HG03175 (cell line): ENCODE measurements around the gene SCT.
"Not testable (repeated sequence)": the region's sequence is repeated elsewhere in the genome, so short reads cannot be mapped to it uniquely, and the experiment has no call there.

ENCODE experiments used
- ATAC-seq: cut with Tn5 transposase; IDR thresholded peaks from one replicate; pipeline ENCODE4 v1.9.1; 2021; ENCODE audit warnings: mild to moderate bottlenecking, moderate library complexity; ENCODE audit not compliant: unreplicated experiment

Gene SCT, protein sequence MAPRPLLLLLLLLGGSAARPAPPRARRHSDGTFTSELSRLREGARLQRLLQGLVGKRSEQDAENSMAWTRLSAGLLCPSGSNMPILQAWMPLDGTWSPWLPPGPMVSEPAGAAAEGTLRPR

DNA sequence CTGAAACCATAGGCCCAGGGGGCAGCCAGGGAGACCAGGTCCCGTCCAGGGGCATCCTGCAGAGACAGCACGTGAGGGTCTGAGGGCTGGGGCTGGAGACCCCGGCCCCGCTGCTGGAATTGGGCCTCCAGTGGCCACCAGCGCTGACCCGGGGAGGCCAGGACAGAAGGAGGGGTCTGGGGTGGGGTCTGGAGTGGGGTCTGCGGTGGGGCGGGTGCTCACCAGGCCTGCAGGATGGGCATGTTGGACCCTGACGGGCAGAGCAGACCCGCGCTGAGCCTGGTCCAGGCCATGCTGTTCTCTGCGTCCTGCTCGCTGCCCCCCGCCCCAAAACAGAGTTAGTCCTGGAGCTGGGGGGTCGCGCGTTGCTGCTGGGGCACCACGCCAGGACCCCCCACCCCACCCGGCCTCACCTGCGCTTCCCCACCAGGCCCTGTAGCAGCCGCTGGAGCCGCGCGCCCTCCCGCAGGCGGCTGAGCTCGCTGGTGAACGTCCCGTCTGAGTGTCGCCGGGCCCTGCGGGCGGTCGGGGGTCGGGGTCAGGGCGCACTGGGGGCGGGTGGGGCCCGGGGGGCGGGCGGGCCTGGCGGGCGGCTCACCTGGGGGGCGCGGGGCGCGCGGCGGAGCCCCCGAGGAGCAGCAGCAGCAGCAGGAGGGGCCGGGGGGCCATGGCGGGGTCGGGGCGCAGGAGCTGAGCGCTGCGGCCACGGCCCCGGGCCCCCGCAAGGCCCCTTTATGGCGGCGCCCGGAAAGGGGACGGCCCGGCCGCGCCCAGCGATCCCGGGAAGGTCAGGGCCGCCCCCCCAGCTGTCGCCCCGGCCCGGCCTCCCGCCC lies at the start of gene SCT:
SCT (minus strand) TSS at position 707 of the 833 bp plus-strand sequence; CDS start at position 669, 38 bp downstream.
- no peak for ATAC-seq

DNA sequence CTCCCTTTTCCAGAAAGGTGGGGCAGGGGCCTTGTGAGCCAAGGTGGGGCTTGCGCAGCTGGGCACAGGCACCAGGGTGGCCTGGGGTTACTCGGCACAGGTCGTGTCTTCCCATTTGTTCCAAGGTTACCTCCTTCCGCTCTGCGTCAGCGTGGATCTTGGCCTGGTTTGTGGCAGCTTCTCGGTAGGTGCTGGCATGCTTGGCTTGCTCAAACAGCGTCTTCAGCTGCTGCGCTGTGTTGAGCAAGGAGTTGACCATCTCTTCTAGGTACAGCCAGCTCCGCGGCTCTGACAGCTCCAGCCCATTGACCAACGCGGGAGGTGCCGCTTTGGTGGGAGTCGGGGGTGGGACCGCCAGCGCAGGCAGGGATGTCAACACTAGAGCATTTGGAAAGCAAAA lies 47.4 kb upstream of the SCT start:
- ATAC-seq: no peak

DNA sequence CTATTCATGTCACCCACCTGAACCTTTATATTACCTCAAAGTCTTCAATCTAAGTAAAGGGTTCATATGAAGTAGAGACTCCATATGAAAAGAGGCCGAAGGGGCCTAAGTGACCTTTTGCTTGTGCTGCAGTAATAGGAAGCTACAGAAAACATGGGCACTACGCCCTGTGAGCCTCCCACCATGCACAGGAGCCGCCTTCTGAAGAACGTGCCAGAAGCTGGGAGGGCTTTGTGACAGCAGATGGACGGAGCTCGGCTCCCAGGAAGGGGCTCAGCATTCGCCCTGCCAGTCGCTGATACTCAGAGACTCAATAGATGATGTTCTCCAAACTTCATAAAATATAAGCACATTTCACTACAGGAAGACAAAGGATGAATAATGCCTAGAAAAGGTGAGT lies 46.9 kb upstream of the SCT start:
- no peak for ATAC-seq

DNA sequence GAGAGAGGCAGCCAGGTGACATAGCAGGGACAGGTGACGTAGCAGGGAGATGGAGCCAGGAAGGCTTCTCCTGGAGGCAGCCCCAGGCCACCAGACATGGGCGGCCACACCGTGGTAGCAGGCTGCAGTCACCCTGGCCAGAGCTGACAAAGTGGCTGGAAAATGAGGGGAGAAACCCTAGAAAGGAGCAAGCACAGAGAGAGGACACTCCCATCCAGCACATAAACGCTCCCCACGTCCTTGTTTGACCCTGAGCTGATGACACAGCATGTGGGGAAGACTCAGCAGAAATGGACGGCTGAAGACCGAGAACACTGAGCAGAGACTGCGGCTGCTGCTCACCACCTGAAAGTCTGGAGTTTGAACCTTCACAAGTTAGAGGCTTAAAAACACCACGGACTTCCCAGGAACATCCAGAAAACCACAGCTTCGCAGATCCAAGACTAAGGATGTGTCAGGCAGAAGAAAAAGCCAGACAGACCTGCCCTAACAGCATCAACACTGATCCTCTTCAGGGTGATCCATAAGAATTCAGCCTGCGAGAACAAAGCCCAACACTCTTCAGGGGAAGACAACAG lies 38.8 kb upstream of the SCT start:
- ATAC-seq: no peak

DNA sequence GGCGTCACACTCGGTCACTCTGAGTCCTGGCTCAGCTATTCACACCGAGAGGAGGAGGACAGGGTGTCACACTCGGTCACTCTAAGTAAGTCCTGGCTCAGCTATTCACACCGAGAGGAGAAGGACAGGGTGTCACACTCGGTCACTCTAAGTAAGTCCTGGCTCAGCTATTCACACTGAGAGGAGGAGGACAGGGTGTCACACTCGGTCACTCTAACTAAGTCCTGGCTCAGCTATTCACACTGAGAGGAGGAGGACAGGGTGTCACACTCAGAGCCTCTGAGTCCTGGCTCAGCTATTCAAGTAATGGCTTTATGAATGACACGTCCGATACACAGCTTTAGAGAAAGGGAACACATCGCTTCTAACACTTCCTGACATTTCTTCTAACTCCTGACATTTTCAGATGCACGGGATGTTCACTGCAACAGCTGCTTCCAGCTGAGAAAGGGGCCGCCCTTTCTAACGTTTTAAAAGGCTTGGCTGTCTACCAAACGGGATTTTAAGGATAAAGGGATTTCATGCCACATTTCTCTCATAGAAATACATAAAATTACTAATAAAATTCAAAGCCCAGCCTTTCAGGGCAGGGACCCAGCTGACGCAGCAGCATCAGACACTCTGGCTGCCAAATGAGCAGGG lies 38.2 kb upstream of the SCT start:
- no peak for ATAC-seq

DNA sequence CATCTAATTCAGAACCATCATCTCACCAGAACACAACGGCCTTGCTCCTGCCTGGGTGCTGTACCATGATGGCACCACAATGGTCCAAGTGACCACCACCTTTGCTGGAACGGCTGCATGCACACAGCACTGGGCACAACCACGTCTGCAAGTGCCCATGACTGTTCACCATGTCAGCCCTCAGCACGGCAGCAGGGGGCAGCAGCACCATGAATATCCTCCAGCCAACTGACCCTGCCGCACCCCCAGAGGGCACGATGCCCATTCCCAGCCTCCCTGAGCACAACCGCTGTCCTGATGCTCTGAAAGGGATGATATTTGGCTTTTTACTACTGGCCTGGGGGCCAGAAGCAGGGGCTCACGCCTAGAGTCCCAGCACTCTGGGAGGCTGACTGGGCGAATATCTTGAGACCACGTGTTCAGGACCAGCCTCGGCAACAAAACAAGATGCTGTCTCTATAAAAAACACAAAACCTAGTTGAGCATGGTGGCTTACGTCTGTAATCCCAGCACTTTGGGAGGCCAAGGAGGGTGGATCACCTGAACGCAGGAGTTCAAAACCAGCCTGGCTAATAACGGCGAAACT lies 35.8 kb upstream of the SCT start:
- ATAC-seq: no peak

DNA sequence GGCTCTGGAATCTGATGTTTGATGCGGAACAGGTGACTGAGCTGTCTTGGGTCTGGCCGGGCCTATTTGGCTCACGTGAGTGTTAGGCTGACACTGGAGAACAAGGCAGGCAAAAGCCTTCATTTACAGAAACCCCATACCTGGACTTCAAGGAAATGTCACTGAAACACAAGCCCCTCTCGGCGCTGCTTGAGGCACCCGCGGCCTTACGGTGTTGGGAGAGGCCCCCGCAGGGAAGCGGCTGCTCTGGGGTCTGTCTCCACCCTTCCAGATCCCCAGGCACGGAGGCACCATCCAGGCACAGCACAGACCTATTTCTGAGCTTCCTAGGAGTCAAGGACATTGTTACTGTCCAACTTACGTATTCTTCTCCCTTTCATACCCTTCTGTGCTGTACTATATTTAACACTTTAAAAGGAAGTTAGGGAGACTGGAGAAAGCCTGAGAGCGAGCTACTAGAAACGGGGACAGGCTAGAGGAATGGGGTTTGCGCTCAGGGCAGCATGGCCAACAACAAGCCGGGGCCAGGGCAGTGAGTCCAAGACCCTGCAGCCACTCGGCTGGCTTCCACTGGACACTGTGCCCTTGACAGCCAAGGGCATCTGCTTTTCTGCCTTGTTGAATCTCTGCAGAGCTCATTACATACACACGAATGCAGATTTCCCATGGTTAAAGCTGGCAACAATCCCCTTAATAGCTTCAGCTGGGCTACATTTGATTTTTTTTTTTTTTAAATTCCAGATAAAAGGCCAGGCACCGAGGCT lies 33.9 kb upstream of the SCT start:
- ATAC-seq: no peak

DNA sequence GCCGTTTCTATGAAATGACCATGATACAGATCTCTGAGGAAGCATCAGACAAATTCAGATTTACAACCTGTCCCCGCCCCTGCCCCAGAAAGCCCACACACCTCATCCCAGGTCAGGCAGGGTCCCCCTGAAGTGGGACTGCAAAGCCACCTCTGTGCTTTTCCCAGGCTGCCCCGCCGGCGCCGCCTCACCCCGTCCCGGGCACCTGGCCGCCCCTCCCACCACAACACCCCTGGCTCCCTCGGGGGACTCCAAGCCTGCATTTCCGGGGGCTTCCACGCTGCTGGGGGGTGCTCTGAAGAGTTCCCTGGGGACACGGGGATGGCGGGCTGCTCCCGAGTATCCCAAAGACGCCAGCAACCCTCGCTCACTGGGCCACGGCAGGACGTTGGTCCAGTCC lies 33.3 kb upstream of the SCT start:
- no peak for ATAC-seq

DNA sequence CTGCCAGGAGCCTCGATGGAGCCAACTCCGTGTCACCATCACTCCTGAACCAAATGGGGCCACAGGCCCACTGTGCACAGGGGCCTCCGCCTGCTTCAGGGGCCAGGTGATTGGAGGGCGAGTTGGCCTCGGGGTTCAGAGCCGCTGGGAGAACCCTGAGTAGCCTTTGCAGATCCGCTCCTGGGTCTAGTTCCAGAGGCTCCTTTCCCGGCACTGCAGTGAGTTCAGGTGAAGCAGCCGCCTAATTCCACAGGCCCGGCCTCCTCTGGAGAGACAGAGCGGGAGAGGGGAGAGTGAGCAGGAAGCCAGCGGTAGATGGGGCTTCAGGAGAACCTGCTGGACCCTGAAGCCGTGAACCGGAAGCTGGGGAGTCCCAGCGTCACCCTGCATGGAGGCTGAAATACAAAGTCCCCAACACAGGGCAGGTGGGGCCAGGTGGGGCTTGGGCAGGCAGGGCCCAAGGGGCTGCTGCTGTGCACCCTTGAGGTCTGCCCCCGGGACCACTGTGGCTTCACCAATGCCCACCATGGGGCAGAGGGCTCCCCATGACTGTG lies 32.6 kb upstream of the SCT start:
- no peak for ATAC-seq

DNA sequence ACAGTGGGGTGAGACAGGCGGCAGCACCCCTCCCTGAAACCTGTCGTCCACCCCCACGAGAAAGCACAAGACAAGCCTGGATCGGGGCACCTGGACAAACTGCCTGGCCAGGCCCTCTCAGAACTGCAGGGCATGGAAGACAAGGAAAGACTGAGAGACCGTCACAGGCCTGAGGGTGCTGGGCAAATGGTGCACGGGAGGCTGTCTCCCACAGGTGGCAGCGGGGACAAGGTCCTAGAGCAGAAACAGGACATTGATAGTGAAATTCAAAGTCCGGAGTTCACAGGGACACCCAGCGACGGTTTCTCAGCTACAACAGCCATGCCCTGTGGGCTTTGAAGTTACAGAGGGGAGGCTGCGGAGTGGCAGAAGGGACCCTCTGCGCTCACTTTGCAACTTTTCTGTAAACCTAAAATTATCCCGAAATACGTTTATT lies 30.7 kb upstream of the SCT start:
- ATAC-seq: no peak

DNA sequence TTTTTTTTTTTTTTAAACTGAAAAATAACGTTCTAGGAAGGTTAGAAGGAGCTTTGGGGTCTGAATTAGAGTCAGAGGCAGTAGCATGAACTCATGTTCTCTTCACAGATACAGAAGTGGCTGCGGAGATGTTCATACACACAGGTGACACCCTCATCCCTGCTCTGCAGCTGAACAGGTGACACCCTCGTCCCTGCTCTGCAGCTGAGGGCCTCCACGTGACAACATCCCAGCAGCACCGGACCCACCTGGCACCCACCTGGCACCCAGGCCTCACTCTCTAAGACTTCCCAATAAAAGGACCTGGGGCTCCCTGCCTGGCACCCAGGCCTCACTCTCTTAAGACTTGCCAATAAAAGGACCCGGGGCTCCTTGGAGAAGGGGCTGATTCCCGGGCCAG lies 29.9 kb upstream of the SCT start:
- no peak for ATAC-seq

DNA sequence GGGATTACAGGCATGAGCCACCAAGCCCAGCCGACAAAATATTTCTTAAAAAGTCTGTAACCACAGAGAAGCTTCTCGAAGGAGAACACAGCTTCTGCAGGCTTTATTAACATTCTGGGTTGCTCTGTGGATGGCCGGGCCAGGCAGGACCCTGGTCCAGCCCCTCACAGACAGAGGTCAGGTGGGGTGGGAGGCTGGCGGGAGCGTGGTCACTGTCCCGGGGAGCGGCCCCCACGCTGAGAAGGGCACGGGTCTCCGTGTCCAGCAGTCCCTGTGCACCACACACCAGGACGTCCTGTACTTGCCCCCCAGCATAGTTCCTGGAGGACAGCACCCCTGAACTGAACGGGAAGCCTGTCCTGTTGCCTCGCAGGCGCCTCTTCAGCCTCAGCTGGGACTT lies 29.4 kb upstream of the SCT start:
- ATAC-seq: no peak

DNA sequence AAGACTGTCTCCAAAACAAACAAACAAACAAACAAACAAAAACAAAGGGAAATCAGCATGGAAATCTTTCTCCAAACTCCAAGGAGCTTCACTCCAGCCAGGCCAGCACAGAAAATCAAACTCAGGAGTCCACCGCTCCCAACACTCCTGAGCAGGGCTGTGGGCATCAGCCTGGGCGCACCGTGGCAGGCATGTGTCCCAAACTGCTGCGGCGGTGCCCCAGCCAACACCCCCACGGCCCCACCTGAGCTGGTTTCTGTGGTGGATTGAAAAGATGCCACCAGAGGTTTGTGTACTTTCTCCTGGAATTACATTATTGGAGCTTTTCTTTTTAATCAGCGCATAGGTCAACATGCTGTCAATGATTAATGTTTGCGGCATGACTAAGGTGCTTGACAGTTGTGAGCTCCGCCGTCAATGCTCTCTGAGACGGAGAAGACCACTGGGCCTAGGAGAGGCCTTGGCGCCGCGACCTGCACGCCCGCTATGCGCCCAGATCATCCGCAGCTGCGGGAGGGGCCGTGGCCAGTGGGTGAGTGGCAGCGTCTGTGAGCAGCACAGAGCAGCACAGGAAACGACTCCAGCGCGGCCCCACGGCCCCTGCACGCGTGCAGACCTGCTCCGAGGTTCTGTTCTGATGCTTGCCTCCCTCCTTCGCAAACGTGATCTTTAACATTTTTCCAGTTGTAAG lies 28.2 kb upstream of the SCT start:
- ATAC-seq: no peak

DNA sequence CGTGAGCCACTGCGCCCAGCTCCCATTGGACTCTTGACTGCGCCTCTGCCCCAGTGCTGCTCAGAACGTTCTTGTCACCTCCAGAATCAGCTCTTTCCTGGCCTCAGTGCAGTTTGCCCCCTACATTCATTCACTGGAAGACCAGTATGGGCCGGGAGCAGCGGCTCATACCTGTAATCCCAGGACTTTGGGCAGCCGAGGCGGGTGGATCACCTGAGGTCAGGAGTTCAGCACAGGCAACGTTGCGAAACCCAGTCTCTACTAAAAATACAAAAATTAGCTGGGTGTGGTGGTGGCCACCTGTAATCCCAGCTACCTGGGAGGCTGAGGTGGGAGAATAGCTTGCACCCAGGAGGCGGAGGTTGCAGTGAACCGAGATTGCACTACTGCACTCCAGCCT lies 27.5 kb upstream of the SCT start:
- ATAC-seq: not testable (repeated sequence)

DNA sequence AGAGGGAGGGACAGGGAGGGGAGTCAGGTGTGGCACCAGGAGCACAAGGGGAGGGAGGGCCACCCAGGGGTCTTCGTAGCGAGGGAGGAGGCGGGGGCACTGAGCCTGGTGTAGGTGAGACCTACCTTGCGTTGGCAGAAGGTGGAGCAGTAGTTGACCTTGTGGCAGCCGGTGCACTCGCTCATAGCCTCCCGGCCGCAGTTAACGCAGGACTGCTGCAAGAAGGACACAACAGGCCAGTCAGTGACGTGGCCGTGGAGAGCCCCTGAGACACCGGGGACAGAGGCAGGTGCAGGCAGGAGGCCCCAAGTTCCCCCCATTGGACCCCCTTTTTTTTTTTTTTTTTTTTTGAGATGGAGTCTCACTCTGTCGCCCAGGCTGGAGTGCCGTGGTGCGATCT lies 26.9 kb upstream of the SCT start:
- no peak for ATAC-seq

DNA sequence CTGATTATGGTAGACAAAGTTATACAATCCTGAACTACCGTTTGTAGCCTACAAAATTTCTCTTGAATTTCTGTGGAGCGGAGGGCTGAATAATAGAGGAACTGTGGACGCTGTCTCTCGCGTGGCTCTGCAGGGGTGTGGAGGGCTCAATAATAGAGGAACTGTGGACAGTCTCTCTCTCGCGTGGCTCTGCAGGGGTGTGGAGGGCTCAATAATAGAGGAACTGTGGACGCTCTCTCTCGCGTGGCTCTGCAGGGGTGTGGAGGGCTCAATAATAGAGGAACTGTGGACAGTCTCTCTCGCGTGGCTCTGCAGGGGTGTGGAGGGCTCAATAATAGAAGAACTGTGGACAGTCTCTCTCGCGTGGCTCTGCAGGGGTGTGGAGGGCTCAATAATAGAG lies 26.2 kb upstream of the SCT start:
- not testable (repeated sequence) for ATAC-seq

DNA sequence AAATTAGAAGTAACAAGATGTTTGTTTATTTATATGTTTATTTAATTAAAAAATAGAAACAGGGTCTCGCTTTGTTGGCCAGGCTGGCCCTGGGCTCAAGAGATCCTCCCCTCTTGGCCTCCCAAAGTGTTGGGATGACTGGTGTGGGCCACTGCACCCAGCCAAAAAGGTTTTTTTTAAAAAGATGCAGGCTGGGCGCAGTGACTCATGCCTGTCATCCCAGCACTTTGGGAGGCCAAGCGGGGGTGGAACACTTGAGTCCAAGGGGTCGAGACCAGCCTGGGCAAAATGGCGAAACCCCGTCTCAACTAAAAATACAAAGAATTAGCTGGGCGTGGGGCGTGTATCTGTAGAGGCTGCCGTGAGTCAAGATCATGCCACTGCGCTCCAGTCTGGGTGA lies 23.5 kb upstream of the SCT start:
- no peak for ATAC-seq

DNA sequence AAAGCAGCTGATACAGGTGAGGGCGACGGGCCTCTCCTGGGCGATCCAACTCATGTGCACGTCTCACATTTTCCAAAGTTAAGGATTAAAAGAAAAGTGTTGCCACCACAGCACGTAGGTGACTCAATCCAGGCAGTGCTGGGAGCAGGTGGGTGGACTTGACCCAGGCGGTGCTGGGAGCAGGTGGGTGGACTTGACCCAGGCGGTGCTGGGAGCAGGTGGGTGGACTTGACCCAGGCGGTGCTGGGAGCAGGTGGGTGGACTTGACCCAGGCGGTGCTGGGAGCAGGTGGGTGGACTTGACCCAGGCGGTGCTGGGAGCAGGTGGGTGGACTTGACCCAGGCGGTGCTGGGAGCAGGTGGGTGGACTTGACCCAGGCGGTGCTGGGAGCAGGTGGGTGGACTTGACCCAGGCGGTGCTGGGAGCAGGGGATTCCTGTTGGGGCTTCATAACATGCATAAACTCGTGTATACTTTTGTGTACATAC lies 20.7 kb upstream of the SCT start:
- not testable (repeated sequence) for ATAC-seq

DNA sequence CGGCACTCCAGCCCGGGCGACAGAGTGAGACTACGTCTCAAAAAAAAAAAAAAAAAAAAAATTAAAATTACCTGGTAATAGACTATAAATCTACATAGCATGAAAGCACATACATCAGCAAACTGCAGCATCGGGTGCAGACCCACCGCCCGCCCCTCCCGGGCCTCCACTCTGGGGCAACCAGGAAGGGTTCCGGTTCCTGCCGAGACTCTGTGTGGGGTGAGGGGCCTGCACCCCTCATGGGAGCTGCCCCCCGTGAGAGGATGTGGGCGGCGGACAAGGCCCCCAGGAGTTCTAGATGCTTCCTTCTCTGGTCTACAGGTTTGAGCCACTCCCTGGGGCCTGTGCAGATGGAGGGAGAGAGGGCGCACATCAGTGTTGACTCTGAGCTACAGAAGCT lies 19.2 kb upstream of the SCT start:
- ATAC-seq: no peak

DNA sequence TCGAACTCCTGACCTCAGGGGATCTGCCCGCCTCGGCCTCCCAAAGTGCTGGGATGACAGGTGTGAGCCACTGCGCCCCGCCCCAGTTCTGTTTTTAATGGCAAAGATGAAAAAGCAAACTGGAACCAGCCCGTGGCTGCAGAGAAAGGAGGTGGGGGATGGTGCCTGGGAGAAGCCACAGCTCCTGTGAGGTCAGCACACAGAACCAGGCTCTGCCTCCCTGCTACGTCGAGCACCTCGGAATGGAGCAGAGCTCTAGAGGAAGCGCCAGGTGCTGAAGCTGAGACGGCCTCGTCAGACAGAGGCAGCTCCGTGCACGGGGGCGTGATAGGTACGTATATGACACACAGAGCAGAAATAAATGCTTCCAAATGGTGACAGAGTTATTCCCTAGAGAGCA lies 18.6 kb upstream of the SCT start:
- no peak for ATAC-seq
